K562 (cell line): ENCODE results near the gene TMEM123. TPM values are rescaled to one million over a fixed set of nuclear protein-coding genes. Genes with fewer than 3 reads are reported as not detected.
A peak's percentile ranks its signal among the peaks of the same experiment; 100 is the strongest.

ENCODE experiments used
- ARID1B ChIP-seq: fragments of 450-650 bp; IDR thresholded peaks from 2 replicates; pipeline ENCODE4 v1.6.1; 2016; ENCODE audit warnings: antibody characterized with exemption, mild to moderate bottlenecking, inconsistent platforms
- CREB3L1 ChIP-seq: fragments of 450-650 bp; IDR thresholded peaks from 2 replicates; pipeline ENCODE4 v1.6.1; 2014; ENCODE audit warnings: low read depth, mild to moderate bottlenecking, moderate library complexity, borderline replicate concordance
- ETV5 ChIP-seq: sonication (generic); formaldehyde crosslinking; IDR thresholded peaks from 2 replicates; pipeline ENCODE4 v1.4.0; 2020; ENCODE audit warnings: low read depth, mild to moderate bottlenecking, missing genetic modification reagents
- KDM4B ChIP-seq, 2 experiments: fragments of 450-650 bp in 1 of 2; sonication (generic) in 1 of 2; IDR thresholded peaks; 2 replicates each; pipeline ENCODE4 v1.6.1; 2016 to 2017; ENCODE audit warnings: borderline replicate concordance in 2 of 2, antibody characterized with exemption in 1 of 2, low read depth in 1 of 2, mild to moderate bottlenecking in 1 of 2
- MAFF ChIP-seq: IDR thresholded peaks from 2 replicates; pipeline ENCODE4 v1.6.1; 2012; ENCODE audit warnings: low read length, improper control_type of control experiment
- NFE2L1 ChIP-seq: fragments of 450-650 bp; IDR thresholded peaks from 2 replicates; pipeline ENCODE4 v1.6.1; 2016; ENCODE audit warnings: missing genetic modification characterization, low read depth, mild to moderate bottlenecking, missing compliant biosample characterization, moderate library complexity, borderline replicate concordance
- NFYB ChIP-seq: IDR thresholded peaks from 2 replicates; pipeline ENCODE4 v1.6.1; 2011; ENCODE audit warnings: mild to moderate bottlenecking, moderate library complexity; ENCODE audit not compliant: insufficient read length; ENCODE audit errors: extremely low read depth
- PHB2 ChIP-seq: fragments of 450-650 bp; IDR thresholded peaks from 2 replicates; pipeline ENCODE4 v1.6.1; 2017; ENCODE audit warnings: low read depth
- SETDB1 ChIP-seq: IDR thresholded peaks from one replicate; pipeline ENCODE4 v1.6.1; 2012; ENCODE audit warnings: low read length, control low read depth, inconsistent platforms
- SMAD2 ChIP-seq: fragments of 150-350 bp; IDR thresholded peaks from 2 replicates; pipeline ENCODE4 v1.6.1; 2014; ENCODE audit warnings: low read depth, mild to moderate bottlenecking, low read length
- UBTF ChIP-seq, 2 experiments: IDR thresholded peaks; 2 replicates each; pipeline ENCODE4 v1.6.1; 2012; ENCODE audit warnings: improper control_type of control experiment in 2 of 2, low read depth in 2 of 2, low read length in 2 of 2, borderline replicate concordance in 1 of 2
- ZBTB7A ChIP-seq: IDR thresholded peaks from 2 replicates; pipeline ENCODE4 v1.6.1; 2011; ENCODE audit warnings: low read depth, mild to moderate bottlenecking, low read length, moderate library complexity, borderline replicate concordance; ENCODE audit not compliant: control insufficient read depth
- ZNF124 ChIP-seq: sonication (generic); formaldehyde crosslinking; IDR thresholded peaks from 2 replicates; pipeline ENCODE4 v1.8.1; 2022; ENCODE audit warnings: missing genetic modification reagents
- polyA plus RNA-seq, 8 experiments: library from polyadenylated mRNA; depleted of rRNA in 4 of 8; stranded (reverse) in 5 of 8; unstranded in 3 of 8; fragments of >200 nt; fragmentation: Nextera tagmentation in 2 of 8; fragmentation: Illumina TruSeq in 1 of 8; extraction: Ambion mirVana in 2 of 8; extraction: Trizol in 1 of 8; gene quantifications; 2 replicates each; pipeline versions ENCODE4 v1.2.1 to v1.2.3, GENCODE V29; 2011 to 2014; ENCODE audit warnings: inconsistent platforms in 1 of 8, missing spikeins in 1 of 8
- total RNA-seq, 7 experiments: library from RNA; depleted of rRNA in 6 of 7; stranded (reverse); fragments of >200 nt in 6 of 7; fragmentation: Illumina TruSeq in 2 of 7; extraction: Trizol in 2 of 7; gene quantifications; 2 replicates each; pipeline versions ENCODE4 v1.2.1 to v1.2.3, GENCODE V29; 2011 to 2021; ENCODE audit warnings: low replicate concordance in 1 of 7

Gene TMEM123
- total and polyA plus RNA-seq, 9 of the 15 experiments (the other 6 are each of a cell fraction or from before 2014, with no cell fraction given) = 19.8 to 344 (median 82.4) TPM

- no peak for TF ChIP-seq ZBTB7A
- no peak for TF ChIP-seq MAFF
- TF ChIP-seq UBTF (IDR thresholded peaks at IDR 0.05; ENCODE audit: borderline replicate concordance in 1 of 2, low read depth in 2 of 2, low read length in 2 of 2) = no peak
- no peak for TF ChIP-seq SMAD2
- no peak for TF ChIP-seq ZNF124 (CRISPR knock-in tag)
- no peak for TF ChIP-seq SETDB1
- TF ChIP-seq ARID1B = peak; percentile 81
- TF ChIP-seq PHB2 = no peak
- no peak for TF ChIP-seq ETV5 (CRISPR knock-in tag)
- TF ChIP-seq NFYB = no peak
- TF ChIP-seq NFE2L1 (tag) = no peak
- no peak for TF ChIP-seq KDM4B (IDR thresholded peaks at IDR 0.05; ENCODE audit: borderline replicate concordance in 2 of 2, low read depth in 1 of 2)
- TF ChIP-seq CREB3L1 = no peak
These were observed 61.7 kb downstream of the TMEM123 start (continued) for GRCh38 chr11:102390667-102391465.
